MM.1S (cell line): Measurements from ENCODE around the gene PRPS2.

Experiments
- DNase-seq: peaks from one replicate; pipeline ENCODE4 v3.0.0-alpha.2; 2015
- H2AFZ ChIP-seq: fragments of 300-600 bp; sonication (generic); 2 replicates; pipeline ENCODE4 v1.6.0; 2016; ENCODE audit warnings: antibody characterized with exemption, low read length
- H3F3A ChIP-seq: fragments of 300-600 bp; sonication (generic); 2 replicates; pipeline ENCODE4 v1.6.1; 2016; ENCODE audit warnings: mild to moderate bottlenecking, antibody characterized with exemption, low read length, moderate library complexity, mixed read lengths; ENCODE audit not compliant: insufficient read depth
- H3K27ac ChIP-seq: fragments of 300-600 bp; sonication (generic); 2 replicates; pipeline ENCODE4 v1.5.1; 2016; ENCODE audit warnings: mild to moderate bottlenecking, low read length
- H3K27me3 ChIP-seq: fragments of 300-600 bp; sonication (generic); replicated peaks from 2 replicates; pipeline ENCODE4 v1.6.0; 2016; ENCODE audit warnings: low read length; ENCODE audit not compliant: insufficient read depth
- H3K36me3 ChIP-seq: fragments of 300-600 bp; sonication (generic); replicated peaks from 2 replicates; pipeline ENCODE4 v1.6.1; 2016; ENCODE audit warnings: mild to moderate bottlenecking, low read length, mixed read lengths; ENCODE audit not compliant: insufficient read depth
- H3K4me1 ChIP-seq: fragments of 300-600 bp; sonication (generic); 2 replicates; pipeline ENCODE4 v1.6.1; 2016; ENCODE audit warnings: low read length, mixed read lengths
- H3K4me2 ChIP-seq: fragments of 300-600 bp; sonication (generic); 2 replicates; pipeline ENCODE4 v1.6.0; 2016; ENCODE audit warnings: low read depth, low read length
- H3K4me3 ChIP-seq: fragments of 300-600 bp; sonication (generic); 2 replicates; pipeline ENCODE4 v1.5.1; 2016; ENCODE audit warnings: low read length, mixed read lengths
- H3K79me2 ChIP-seq: fragments of 300-600 bp; sonication (generic); 2 replicates; pipeline ENCODE4 v1.6.1; 2016; ENCODE audit warnings: mixed run types, low read length, mixed read lengths
- H3K9ac ChIP-seq: fragments of 300-600 bp; sonication (generic); 2 replicates; pipeline ENCODE4 v1.6.1; 2016; ENCODE audit warnings: low read length, mixed read lengths
- H3K9me2 ChIP-seq: fragments of 300-600 bp; sonication (generic); replicated peaks from 2 replicates; pipeline ENCODE4 v1.6.1; 2016; ENCODE audit warnings: mild to moderate bottlenecking, low read length, mixed read lengths; ENCODE audit not compliant: insufficient read depth
- H3K9me3 ChIP-seq: fragments of 300-600 bp; sonication (generic); replicated peaks from 2 replicates; pipeline ENCODE4 v1.6.1; 2016; ENCODE audit warnings: mild to moderate bottlenecking, low read length, mixed read lengths; ENCODE audit not compliant: insufficient read depth
- H4K20me1 ChIP-seq: fragments of 300-600 bp; sonication (generic); 2 replicates; pipeline ENCODE4 v1.6.1; 2016; ENCODE audit warnings: mild to moderate bottlenecking, low read length, moderate library complexity, mixed read lengths; ENCODE audit not compliant: insufficient read depth
- CTCF ChIP-seq: fragments of 300-600 bp; sonication (generic); IDR thresholded peaks from 2 replicates; pipeline ENCODE4 v1.5.1; 2016; ENCODE audit warnings: antibody characterized with exemption, low read length, mixed read lengths
- EZH2 ChIP-seq: fragments of 300-600 bp; sonication (generic); optimal IDR thresholded peaks from 2 replicates; pipeline ENCODE3; 2017; ENCODE audit warnings: low read depth, mild to moderate bottlenecking, antibody characterized with exemption, low read length, mixed read lengths
- EZH2phosphoT487 ChIP-seq: fragments of 300-600 bp; sonication (generic); IDR thresholded peaks from 2 replicates; pipeline ENCODE4 v1.6.1; 2018; ENCODE audit warnings: antibody characterized with exemption, low read length

The PRPS2 gene

GRCh38 chrX:12788645-12789044 is 2.6 kb upstream of the PRPS2 start:
- no peak for TF ChIP-seq EZH2
- TF ChIP-seq CTCF: no peak
- TF ChIP-seq EZH2phosphoT487: no peak
- no peaks in the 10 kb centered on the region for H3K9me2 ChIP-seq
- no peaks in the 10 kb centered on the region for H3K36me3 ChIP-seq
- H3K9ac ChIP-seq: no peak overlapping the region
- no peaks in the 10 kb centered on the region for H3K27me3 ChIP-seq
- H3K9me3 ChIP-seq: no peaks in the 10 kb centered on the region
- no peak overlapping the region for H3K4me2 ChIP-seq
- no peaks in the 10 kb centered on the region for H4K20me1 ChIP-seq
- H3K79me2 ChIP-seq: peaks cover 19% of the 10 kb centered on the region
- no peak overlapping the region for H3K4me3 ChIP-seq
- no peaks in the 10 kb centered on the region for H3K4me1 ChIP-seq
- H3K27ac ChIP-seq: no peak overlapping the region
- H2AFZ ChIP-seq: no peak overlapping the region
- H3F3A ChIP-seq: no peaks in the 10 kb centered on the region
- no peak for DNase-seq

GRCh38 chrX:12789976-12790375 is 1.2 kb upstream of the PRPS2 start:
- no peaks in the 10 kb centered on the region for H4K20me1 ChIP-seq
- H3F3A ChIP-seq: no peaks in the 10 kb centered on the region
- H2AFZ ChIP-seq: no peak overlapping the region
- H3K4me3 ChIP-seq: no peak overlapping the region
- H3K4me2 ChIP-seq: no peak overlapping the region
- H3K27me3 ChIP-seq: no peaks in the 10 kb centered on the region
- TF ChIP-seq EZH2: no peak
- TF ChIP-seq CTCF: no peak
- no peak for TF ChIP-seq EZH2phosphoT487
- no peaks in the 10 kb centered on the region for H3K9me3 ChIP-seq
- H3K9ac ChIP-seq: no peak overlapping the region
- peaks cover 32% of the 10 kb centered on the region for H3K79me2 ChIP-seq
- no peaks in the 10 kb centered on the region for H3K4me1 ChIP-seq
- H3K9me2 ChIP-seq: no peaks in the 10 kb centered on the region
- no peak overlapping the region for H3K27ac ChIP-seq
- H3K36me3 ChIP-seq: no peaks in the 10 kb centered on the region
- DNase-seq: no peak

- peaks cover 41% of the 10 kb centered on the region for H3K79me2 ChIP-seq
- H3K4me3 ChIP-seq: peak overlapping the region; percentile 84
- peak overlapping the region; percentile 72; the same call in 1 of the 2 replicates for H3K9ac ChIP-seq
- H3K36me3 ChIP-seq: no peaks in the 10 kb centered on the region
- no peaks in the 10 kb centered on the region for H3K9me2 ChIP-seq
- H3K4me1 ChIP-seq: no peaks in the 10 kb centered on the region
- peak overlapping the region; percentile 67; the same call in 1 of the 2 replicates for H2AFZ ChIP-seq
- peak; percentile 5 for DNase-seq
- no peaks in the 10 kb centered on the region for H4K20me1 ChIP-seq
- no peak for TF ChIP-seq EZH2
- TF ChIP-seq EZH2phosphoT487: no peak
- TF ChIP-seq CTCF: no peak
- peak overlapping the region; percentile 69; the same call in 1 of the 2 replicates for H3K4me2 ChIP-seq
- H3K27ac ChIP-seq: no peak overlapping the region
- no peaks in the 10 kb centered on the region for H3K9me3 ChIP-seq
- H3K27me3 ChIP-seq: no peaks in the 10 kb centered on the region
- H3F3A ChIP-seq: no peaks in the 10 kb centered on the region
These were observed 341 bp upstream of the PRPS2 start for GRCh38 chrX:12790885-12791256.
